Adipose tissue (tissue), 3 donors: Measurements from ENCODE around the gene RABAC1. TPM values are rescaled to one million over a fixed set of nuclear protein-coding genes. Genes with fewer than 3 reads are reported as not detected.
"Not testable (repeated sequence)": the region's sequence is repeated elsewhere in the genome, so short reads cannot be mapped to it uniquely, and the experiment has no call there.

Experiments used
- H3K27ac ChIP-seq: one replicate; pipeline ENCODE4 v1.5.1; 2013; ENCODE audit warnings: low read depth, low read length
- WGBS, 3 donors: extraction: QIAGEN DNeasy Blood & Tissue Kit; methylation state at CpG; one replicate each; pipeline ENCODE4 v1.1.7; 2013; 5-methylcytosine and 5-hydroxymethylcytosine counted together
- polyA plus RNA-seq, 3 donors: library from polyadenylated mRNA; stranded (reverse); fragments of 200-250 nt; gene quantifications; one replicate each; pipeline ENCODE4 v1.2.3, GENCODE V29; 2013
- donor health status: healthy with polysubstance abuse.
- donor health status: Bipolar disorder and iron deficiency.
- donor health status: healthy.

The RABAC1 gene
- polyA plus RNA-seq, 3 donors = 131 to 208 (median 149) TPM

DNA sequence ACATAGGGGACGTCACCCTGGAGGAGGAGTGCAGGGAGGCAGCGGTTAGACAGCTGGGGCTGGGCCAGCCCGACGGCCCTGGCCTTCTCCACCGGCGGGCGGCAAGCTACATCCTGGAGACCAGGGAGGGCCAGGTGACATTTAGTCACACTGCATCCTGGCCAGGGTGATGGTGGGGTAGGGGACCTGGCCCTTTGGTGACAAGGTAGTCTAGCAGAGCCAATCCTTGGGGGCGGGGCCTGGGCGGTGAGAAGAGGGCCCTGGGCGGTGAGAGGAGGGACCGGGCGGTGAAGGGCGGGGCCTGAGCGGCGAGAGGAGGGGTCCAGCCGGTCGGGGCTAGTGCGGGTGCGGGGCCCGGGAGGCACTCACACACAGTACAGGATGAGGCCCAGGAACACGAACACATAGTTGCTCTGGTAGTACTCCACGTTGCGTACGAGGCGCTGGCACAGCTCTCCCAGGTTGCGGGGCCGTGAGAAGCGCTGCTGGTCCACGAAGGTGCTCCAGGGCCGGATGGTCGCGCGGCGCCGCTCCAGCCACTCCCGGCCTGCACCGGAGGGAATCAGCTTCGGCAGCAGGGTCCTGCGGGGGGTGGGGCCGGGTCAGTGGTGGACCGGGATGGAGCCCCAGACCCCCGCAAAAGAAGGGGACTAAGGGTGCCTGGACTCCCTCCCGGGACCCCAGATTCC lies 610 bp downstream of the RABAC1 start:
- 1% methylated on average over 40 to 43 of the region's 43 CpGs for WGBS, 3 donors
- no peak overlapping the region for H3K27ac ChIP-seq

GRCh38 chr19:41957838-41958366 lies 1.2 kb downstream of the RABAC1 start:
- no peak overlapping the region for H3K27ac ChIP-seq
- 10 to 23% (median 21%) methylated on average over 10 of the region's 10 CpGs for WGBS, 3 donors

- 71 to 76% (median 71%) methylated on average over 11 of the region's 11 CpGs for WGBS, 3 donors
- no peak overlapping the region for H3K27ac ChIP-seq
These were observed 1.8 kb downstream of the RABAC1 start for GRCh38 chr19:41957161-41957837.

- WGBS, 3 donors = 81 to 91% (median 89%) methylated on average over 13 of the region's 13 CpGs
- no peak overlapping the region for H3K27ac ChIP-seq
These were observed 2.5 kb downstream of the RABAC1 start for GRCh38 chr19:41956621-41957020.

DNA sequence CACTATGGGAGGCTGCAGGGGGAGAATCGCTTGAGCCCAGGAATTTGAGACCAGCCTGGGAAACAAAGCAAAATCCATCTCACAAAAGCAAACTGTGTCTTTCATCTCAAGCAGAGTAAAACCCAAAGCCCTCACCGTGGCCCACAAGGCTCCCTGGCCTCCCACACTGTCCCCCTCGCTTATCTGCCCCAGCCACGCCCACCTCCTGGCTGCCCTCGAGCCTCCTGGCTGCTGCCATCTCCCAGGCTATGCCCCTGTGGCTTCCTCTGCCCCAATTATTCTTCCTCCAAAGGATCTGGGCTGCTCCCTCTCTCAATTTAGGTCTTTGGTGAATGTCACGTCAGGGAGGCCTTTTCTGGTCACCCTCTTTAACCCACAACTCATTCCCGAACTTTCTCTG lies 3.6 kb downstream of the RABAC1 start:
- 59 to 75% (median 72%) methylated on average over 7 of the region's 7 CpGs for WGBS, 3 donors
- H3K27ac ChIP-seq = no peak overlapping the region

DNA sequence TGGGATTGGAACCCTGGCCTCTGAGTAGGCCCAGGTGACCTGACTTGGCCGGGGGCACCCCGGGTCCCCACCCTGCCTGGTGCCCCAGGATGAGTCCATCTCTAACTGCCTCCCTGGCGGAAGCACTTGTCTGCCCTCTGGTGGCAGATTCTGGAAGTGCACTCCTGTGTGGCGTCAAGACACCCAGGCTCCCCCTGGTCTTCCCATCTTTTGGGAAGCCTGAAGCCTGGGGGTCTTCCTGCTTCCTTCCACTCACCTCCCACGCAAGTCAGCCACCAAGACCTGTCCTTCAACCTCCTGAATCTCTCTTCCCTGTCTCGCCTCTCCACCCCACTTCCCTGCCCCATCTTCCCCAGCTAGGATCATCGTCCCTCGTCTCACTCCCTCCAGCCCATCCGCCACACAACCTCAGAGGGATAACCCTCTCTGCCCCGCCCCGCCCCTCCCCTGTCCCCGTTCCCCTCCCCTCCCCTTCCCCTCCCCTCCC lies 7.4 kb downstream of the RABAC1 start:
- H3K27ac ChIP-seq = no peak overlapping the region
- 2 to 5% (median 4%) methylated on average over 11 to 12 of the region's 12 CpGs for WGBS, 3 donors

- no peak overlapping the region for H3K27ac ChIP-seq
- 79 to 89% (median 86%) methylated on average over 3 of the region's 3 CpGs for WGBS, 3 donors
These were observed 12.0 kb downstream of the RABAC1 start for GRCh38 chr19:41947091-41947490.

GRCh38 chr19:41945135-41945766 lies 13.9 kb downstream of the RABAC1 start:
- H3K27ac ChIP-seq = no peak overlapping the region
- WGBS, 3 donors = 64 to 83% (median 69%) methylated on average over 8 of the region's 8 CpGs

- no peak overlapping the region for H3K27ac ChIP-seq
- WGBS, 3 donors = 58 to 74% (median 66%) methylated on average over 2 of the region's 2 CpGs
These were observed 14.8 kb downstream of the RABAC1 start for GRCh38 chr19:41944336-41944735.

- 78 to 91% (median 81%) methylated on average over 7 to 9 of the region's 9 CpGs for WGBS, 3 donors
- H3K27ac ChIP-seq = no peak overlapping the region
These were observed 17.5 kb downstream of the RABAC1 start for GRCh38 chr19:41941410-41942202.

GRCh38 chr19:41940731-41941409 lies 18.3 kb downstream of the RABAC1 start:
- 8 to 17% (median 13%) methylated on average over 25 to 53 of the region's 53 CpGs for WGBS, 3 donors
- no peak overlapping the region for H3K27ac ChIP-seq

- H3K27ac ChIP-seq = no peak overlapping the region
- WGBS, 3 donors = 1 to 12% (median 1%) methylated on average over 62 to 83 of the region's 83 CpGs
These were observed 19.0 kb downstream of the RABAC1 start for GRCh38 chr19:41939861-41940730.

GRCh38 chr19:41939209-41939608 lies 19.9 kb downstream of the RABAC1 start:
- H3K27ac ChIP-seq = not testable (repeated sequence)

GRCh38 chr19:41937525-41938468 lies 21.3 kb downstream of the RABAC1 start:
- WGBS, 3 donors = 48 to 60% (median 56%) methylated on average over 22 of the region's 22 CpGs
- no peak overlapping the region for H3K27ac ChIP-seq

- WGBS, 3 donors = 63 to 76% (median 70%) methylated on average over 13 to 15 of the region's 15 CpGs
- H3K27ac ChIP-seq = no peak overlapping the region
These were observed 22.2 kb downstream of the RABAC1 start for GRCh38 chr19:41936961-41937360.

- WGBS, 3 donors = 65 to 77% (median 75%) methylated on average over 8 of the region's 8 CpGs
- no peak overlapping the region for H3K27ac ChIP-seq
These were observed 22.7 kb downstream of the RABAC1 start for GRCh38 chr19:41936416-41936850.
